ENCODE measurements around the gene ADAMTS6.

GRCh38 chr5:65468633-65469032, 13.1 kb downstream of the ADAMTS6 start:
- TF ChIP-seq POLR2AphosphoS5 (IDR thresholded peaks at IDR 0.05; ENCODE audit: low read depth) (no peak), CTCF (IDR thresholded peaks at IDR 0.05; ENCODE audit: insufficient read depth, low read length) (no peak), REST (IDR thresholded peaks at IDR 0.05; ENCODE audit: insufficient replicate concordance, low read depth) (no peak), SPI1 (IDR thresholded peaks at IDR 0.05; ENCODE audit: borderline replicate concordance, low read depth) (no peak), GABPA (IDR thresholded peaks at IDR 0.05; ENCODE audit: low read depth) (no peak)
